Cardiac muscle cell (in vitro differentiated cells and primary cell): ENCODE data around the gene IFNA2. TPM values are rescaled to one million over a fixed set of nuclear protein-coding genes. Genes with fewer than 3 reads are reported as not detected.
"Not testable (repeated sequence)": the region's sequence is repeated elsewhere in the genome, so short reads cannot be mapped to it uniquely, and the experiment has no call there.

Experiments used
- DNase-seq, 2 donors: peaks; one replicate each; pipeline versions ENCODE4 v3.0.0 to v3.0.0-alpha.2; 2010 to 2017; ENCODE audit warnings: low read depth in 1 of 2, low spot score in 1 of 2
- H3K27ac ChIP-seq: fragments of 200-600 bp; sonication (generic); 2 replicates; pipeline ENCODE4 v1.5.1; 2016
- H3K27me3 ChIP-seq: fragments of 200-600 bp; sonication (generic); 2 replicates; pipeline ENCODE4 v1.6.0; 2016; ENCODE audit warnings: control low read depth
- H3K36me3 ChIP-seq: fragments of 200-600 bp; sonication (generic); 2 replicates; pipeline ENCODE4 v1.5.1; 2016; ENCODE audit warnings: control low read depth
- H3K4me1 ChIP-seq: fragments of 200-600 bp; sonication (generic); 2 replicates; pipeline ENCODE4 v1.8.1; 2017; ENCODE audit warnings: low read depth, mild to moderate bottlenecking, mixed run types
- H3K4me3 ChIP-seq: fragments of 200-600 bp; sonication (generic); 2 replicates; pipeline ENCODE4 v1.5.1; 2016; ENCODE audit warnings: mild to moderate bottlenecking
- H3K9me3 ChIP-seq: fragments of 200-600 bp; sonication (generic); 2 replicates; pipeline ENCODE4 v1.5.1; 2017; ENCODE audit warnings: low read depth, mild to moderate bottlenecking, control low read depth
- CTCF ChIP-seq: IDR thresholded peaks from 2 replicates; pipeline ENCODE4 v1.5.1; 2012; ENCODE audit warnings: low read depth, mild to moderate bottlenecking, low read length
- polyA plus RNA-seq: library from polyadenylated mRNA; unstranded; fragments of >200 nt; fragmentation: Nextera tagmentation; extraction: Ambion mirVana; gene quantifications from 2 replicates; pipeline ENCODE4 v1.2.1, GENCODE V29; 2016
- total RNA-seq: library from RNA; depleted of rRNA; stranded (reverse); fragments of >200 nt; gene quantifications from 2 replicates; pipeline ENCODE4 v1.2.3, GENCODE V29; 2016

Gene IFNA2
- total and polyA plus RNA-seq, 2 experiments from 2014 or later = not detected

GRCh38 chr9:21367957-21368356 lies 17.2 kb downstream of the IFNA2 start, which contains the start of gene IFNA13:
IFNA13 (minus strand) TSS chr9:21368057; CDS start chr9:21368010, 47 bp downstream.
- DNase-seq = no peak

GRCh38 chr9:21367169-21367568 lies 18.0 kb downstream of the IFNA2 start:
- not testable (repeated sequence) for H3K27me3 ChIP-seq, H3K27ac ChIP-seq, H3K9me3 ChIP-seq, H3K36me3 ChIP-seq, DNase-seq, H3K4me3 ChIP-seq, H3K4me1 ChIP-seq

More at GRCh38 chr9:21367957-21368356, 17.2 kb downstream of the IFNA2 start, which contains the start of gene IFNA13:
- Histone ChIP-seq H3K4me3 (no peak within 1 kb of the TSS), H3K27me3 (no peaks in the 10 kb centered on the region), H3K36me3 (no peaks in the 10 kb centered on the region), H3K4me1 (no peaks in the 10 kb centered on the region), H3K9me3 (no peaks in the 10 kb centered on the region), H3K27ac (no peak within 1 kb of the TSS)
- no peak for TF ChIP-seq CTCF

DNA sequence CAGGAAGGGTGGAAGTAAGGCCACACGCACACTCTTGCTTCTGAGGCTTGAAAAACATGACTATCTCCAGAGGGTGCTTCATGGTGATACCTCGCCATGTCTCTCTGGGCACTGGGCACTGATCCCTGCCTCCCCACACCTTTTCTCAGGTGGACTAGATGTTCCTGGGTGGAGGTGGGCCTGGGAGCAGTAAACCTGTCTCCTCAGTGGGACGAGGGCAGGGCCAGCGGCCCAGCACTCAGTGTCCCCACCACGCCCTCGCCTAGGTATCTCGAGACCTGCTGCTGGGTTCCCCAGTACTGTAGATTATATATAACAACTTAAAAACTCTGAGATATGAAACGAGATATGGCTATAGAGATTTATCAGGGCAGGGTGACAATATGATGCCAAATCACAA lies 22.9 kb downstream of the IFNA2 start:
- no peaks in the 10 kb centered on the region for H3K9me3 ChIP-seq
- H3K36me3 ChIP-seq = no peaks in the 10 kb centered on the region
- no peak overlapping the region for H3K4me3 ChIP-seq
- no peak for DNase-seq
- TF ChIP-seq CTCF = no peak
- no peaks in the 10 kb centered on the region for H3K27me3 ChIP-seq
- no peaks in the 10 kb centered on the region for H3K4me1 ChIP-seq
- H3K27ac ChIP-seq = no peak overlapping the region

DNA sequence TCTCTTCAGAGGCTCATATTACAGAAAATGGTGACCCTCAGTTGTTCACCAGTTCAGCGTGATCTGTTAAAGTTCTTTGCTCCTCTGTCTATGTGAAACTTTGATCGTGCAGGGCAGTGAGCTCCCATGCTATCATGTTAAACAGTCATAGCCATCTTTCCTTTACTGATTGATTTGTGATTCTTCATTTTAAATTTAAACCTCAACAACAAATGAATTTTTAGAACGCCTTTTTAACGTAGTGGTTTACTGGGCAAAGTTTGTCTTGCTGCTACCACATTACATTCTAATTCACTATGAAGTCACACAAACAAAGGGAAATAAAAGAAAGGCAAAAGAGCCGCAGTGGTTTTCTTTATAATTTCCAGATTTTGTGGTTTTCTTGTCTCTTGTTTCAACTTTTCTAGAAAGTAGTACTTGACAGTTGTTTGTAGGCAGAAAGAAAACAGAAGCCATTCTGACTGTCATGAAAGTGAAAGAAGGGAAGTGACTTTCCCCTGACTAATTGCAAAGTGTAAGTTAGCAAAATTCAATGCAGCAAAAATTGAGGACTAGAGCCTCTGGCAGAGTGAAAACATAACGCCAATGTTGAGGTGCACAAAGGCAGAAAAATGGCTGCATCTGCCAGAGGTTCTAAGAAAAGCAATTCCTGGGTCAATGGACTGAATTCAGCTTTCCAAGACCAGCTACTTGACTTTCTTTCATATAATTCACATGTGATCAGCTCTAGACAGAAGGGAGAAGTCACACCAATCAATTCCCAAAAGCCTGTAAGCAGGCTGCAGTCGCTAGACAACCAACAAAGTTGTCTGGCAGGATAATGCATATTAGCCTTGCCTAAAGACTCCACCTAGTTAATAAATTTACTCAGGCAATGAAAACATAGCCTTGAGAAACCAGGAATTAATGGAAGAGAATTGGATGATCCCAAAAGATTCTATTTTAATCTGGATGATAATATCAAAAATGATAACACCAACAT lies 27.4 kb downstream of the IFNA2 start:
- DNase-seq = no peak
- no peak overlapping the region for H3K27ac ChIP-seq
- no peak for TF ChIP-seq CTCF
- H3K4me1 ChIP-seq = no peaks in the 10 kb centered on the region
- no peaks in the 10 kb centered on the region for H3K36me3 ChIP-seq
- no peak overlapping the region for H3K4me3 ChIP-seq
- H3K9me3 ChIP-seq = no peaks in the 10 kb centered on the region
- H3K27me3 ChIP-seq = no peaks in the 10 kb centered on the region

DNA sequence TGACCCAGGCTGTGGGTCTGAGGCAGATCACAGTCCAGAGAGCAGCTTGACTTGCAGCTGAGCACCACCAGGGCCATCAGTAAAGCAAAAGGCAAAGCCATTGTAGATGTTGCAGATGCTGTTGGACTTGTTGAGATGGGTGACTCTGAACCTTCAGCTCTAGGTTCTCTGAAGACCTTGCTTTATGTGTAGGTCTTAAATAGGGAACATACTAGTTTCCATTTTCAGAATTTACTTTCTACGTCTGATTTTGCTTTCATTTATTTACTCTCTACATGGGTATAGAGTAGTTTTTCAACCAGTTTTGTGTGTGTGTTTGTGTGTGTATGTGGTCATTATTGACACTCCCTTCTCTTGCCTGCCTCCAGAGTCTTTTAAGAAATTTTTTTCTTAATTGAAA lies 34.4 kb downstream of the IFNA2 start, which contains the start of gene IFNA6:
TSS of gene IFNA6 (minus strand) at position 101 of the 400 bp plus-strand sequence. CDS start at position 101, 0 bp downstream.
- no peak for DNase-seq
- Histone ChIP-seq H3K9me3 (no peaks in the 10 kb centered on the region), H3K36me3 (no peaks in the 10 kb centered on the region), H3K4me3 (no peak within 1 kb of the TSS), H3K27me3 (no peaks in the 10 kb centered on the region), H3K4me1 (no peaks in the 10 kb centered on the region), H3K27ac (no peak within 1 kb of the TSS)
- no peak for TF ChIP-seq CTCF

- DNase-seq = no peak
- Histone ChIP-seq H3K9me3 (no peaks in the 10 kb centered on the region), H3K27ac (no peak overlapping the region), H3K27me3 (no peaks in the 10 kb centered on the region), H3K4me3 (no peak overlapping the region), H3K36me3 (no peaks in the 10 kb centered on the region), H3K4me1 (no peaks in the 10 kb centered on the region)
- no peak for TF ChIP-seq CTCF
Observed at GRCh38 chr9:21348430-21348970, 36.7 kb downstream of the IFNA2 start.
